GM19043 (cell line): Measurements from ENCODE around the gene EPHA2.

Source experiments
- ATAC-seq: cut with Tn5 transposase; IDR thresholded peaks from one replicate; pipeline ENCODE4 v1.9.1; 2021; ENCODE audit warnings: low read depth; ENCODE audit not compliant: unreplicated experiment

Gene EPHA2

DNA sequence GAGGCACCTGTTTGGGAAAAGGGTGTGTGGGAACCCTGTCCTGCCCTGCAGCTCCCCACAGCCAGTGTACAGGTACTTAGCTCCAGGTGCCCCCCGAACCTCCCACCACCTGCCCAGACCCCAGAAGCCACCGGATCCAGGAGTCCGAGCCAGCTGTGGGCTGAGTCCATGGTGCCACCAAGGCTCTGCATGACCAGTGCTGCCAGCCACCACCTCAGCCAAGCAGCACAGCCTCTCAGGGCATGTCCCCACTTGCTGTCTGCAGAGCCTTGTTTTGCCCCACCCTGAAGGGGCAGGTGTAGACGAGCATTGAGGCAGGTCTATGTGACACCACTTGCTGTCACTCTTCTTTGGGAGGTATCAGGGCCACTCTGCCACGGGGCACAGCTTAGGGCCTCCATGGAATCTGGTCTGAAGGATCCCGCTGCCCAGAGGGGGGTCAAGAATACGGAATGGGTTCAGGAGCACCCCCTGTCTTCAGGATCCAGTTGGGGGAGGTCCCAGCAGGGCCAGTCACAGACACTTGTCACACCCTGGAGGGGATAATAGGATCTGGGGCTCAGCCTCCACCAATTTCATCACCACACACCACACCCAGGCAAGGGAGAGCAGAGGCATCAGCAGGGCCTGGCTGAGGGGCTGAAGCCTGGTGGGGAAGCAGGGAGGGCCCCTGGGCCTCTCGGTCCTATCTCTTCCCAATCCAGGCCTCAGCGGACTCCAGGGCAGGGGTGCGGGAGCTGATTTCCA, 28.9 kb upstream of the EPHA2 start:
- no peak for ATAC-seq

DNA sequence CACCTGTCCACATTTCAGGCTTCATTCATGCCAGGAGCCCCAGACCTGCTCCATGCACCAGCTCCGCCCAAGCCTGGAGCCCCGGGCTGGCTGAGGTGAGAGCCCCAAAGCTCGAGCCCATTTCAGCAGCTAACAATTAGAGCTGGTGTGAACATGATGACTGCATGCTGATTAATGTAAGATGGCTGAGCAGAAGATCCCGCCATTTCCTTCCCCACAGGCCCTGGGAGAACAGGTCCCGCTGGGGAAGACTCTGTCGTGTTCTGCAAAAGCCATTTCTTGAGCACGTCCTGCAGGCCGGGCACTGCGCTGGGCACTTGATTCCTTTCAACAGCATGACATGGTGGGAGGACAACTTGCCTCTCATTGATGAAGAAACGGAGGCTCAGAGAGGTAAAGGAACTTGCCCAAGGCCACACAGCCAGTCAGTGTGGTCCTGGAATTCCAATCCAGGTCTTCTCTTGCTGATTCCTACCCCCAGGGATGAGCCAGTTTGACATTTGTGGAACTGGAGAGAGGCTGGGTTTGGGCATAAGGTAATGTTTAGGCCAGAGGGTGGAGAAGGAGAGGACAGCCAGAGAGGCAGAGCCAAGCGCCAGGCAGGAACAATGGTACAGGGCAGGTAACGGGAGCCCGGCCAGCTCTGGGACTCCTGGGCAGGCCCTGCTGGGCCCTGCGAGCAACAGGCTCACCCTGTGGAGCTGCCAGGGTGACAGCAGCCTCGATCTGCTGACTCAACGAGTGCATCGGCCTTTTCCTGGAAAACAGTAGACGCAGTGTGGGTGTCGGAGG, 28.1 kb upstream of the EPHA2 start:
- no peak for ATAC-seq

DNA sequence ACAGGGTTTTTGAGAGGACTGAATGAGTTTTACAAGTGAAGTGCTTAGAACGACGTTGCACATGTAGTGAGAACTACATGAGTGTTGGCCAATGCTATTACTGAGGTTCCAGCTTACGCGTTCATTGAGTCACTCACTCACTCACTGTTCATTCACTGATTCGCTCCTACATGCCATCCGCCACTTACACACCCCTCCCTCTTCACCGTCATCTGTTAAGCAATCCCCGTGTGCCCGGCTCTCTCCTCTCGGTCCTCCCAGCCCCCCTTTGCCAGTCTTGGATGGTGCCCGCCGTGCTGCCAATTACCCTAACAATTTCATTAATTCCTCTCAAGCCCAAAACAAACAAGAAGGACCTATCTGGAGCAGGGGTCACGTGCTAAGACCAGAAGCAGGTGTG, 27.3 kb upstream of the EPHA2 start:
- ATAC-seq: no peak

DNA sequence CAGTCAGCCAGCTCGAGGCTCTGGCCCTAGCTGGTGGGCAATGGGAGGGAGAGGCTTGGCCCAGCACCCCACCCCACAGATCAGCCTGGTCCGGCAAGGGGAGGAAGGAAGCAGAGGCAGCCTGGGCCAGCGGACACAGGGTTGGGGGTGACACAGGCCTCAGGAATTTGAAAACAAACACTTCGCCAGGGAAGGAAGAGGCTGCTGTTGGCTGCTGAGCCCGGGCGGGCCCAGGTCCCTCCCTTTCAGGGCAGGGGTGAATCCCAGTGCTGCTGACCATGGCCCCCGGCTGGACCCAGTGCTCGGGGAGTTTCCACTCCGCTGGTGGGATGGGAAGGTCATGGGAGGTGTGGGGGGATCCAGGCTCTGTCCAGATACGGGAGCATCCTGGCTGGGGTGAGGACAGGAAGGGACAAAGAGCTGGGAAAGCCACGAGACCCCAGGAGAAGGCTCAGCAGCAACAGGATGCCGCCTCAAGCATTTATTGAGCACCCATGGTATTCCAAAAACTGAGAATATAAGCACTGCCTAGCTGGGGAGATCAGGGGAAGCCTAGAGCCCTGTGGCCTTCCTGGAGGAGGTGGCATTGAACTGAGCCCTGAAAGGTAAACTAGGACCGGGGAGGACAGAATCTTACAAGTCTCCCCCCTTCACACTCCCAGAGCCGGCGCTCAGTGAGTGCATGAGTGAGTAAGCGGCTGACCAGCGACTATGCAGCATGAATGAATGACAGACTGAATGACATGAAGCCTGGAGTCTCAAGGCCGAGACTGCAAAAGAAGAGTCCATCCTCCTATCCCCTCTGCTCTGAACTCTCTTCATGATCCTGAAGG, 26.2 kb upstream of the EPHA2 start:
- ATAC-seq: no peak

DNA sequence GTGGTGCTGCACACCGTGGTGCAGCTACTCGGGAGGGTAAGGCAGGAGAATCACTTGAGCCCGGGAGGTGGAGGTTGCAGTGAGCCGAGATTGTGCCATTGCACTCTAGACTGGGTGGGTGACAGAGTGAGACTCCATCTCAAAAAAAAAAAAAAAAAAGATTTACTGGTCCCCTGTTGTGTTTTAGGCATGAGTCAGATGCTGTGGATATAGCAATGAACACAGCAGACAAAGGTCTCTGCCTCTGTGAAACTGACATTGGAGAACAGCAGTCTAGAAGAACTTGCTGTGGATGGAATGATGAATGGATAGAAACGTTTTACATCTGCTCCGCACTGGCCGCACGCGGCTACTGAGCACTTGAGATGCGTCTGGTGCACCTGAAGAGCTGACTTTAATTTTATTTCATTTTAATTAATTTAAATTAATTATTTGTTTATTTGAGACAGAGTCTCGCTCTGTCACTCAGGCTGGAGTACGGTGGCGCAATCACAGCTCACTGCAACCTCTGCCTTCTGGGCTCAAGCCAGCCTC, 24.5 kb upstream of the EPHA2 start:
- no peak for ATAC-seq

DNA sequence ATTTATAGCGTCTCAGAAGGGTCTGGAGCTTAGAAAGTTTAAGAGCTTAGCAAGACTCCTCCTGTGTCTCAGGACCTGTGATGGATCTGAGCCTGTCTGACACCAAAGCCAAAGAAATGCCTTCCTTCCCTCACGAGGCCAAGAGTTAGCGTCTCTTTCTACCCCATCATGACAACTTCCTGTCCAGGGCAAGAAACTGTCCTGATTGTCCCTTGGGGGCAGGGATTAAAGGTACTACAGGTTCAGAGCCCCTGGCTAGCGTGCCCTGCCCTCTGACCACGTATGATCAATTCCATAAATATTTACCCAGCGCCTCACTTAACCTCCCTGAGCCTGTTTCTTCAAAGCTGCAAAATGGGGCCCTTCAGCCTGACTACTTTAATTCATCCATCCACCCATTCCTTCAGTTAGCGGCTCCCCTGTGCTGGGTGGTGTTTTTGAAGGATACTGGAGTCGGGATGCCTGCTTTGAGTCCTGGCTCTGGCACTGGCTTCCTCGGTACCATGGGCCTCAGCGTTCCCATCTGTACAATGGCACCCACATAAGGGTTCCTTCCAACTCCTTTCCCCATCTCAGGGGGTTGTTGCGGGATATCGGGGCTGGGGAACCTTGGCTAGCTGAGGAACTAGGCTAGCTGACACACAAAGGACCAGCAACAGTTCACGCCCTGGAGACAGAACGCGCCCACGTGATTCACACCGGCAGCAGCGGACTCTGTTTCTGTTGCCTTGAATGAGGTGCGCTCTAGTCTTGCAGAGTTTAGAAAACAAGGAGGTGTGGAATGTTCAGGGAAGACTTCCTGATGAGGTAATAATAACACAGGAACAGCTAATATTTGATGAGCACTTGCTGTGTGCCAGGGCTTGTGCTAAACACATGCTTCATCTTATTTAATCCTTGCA, 23.0 kb upstream of the EPHA2 start:
- no peak for ATAC-seq

DNA sequence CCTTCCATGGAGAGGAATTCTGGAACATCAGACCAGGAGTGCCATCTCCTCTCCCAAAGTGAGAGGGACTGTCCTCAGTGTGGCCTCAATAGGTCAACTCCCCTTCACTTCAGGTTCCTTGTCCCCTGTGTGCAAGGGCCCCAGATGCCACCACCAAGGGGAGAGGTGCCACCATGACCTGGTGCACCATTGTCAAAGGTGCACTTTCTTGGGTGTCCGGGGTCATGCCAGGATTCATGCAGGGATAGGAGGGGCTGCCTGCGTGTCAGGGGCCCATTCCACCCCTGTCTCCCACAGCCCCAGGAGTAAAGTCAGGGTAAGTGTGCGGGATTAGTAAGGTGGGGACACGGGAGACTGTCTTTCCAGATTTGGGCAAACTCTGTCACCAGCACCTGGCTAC, 21.4 kb upstream of the EPHA2 start:
- no peak for ATAC-seq

DNA sequence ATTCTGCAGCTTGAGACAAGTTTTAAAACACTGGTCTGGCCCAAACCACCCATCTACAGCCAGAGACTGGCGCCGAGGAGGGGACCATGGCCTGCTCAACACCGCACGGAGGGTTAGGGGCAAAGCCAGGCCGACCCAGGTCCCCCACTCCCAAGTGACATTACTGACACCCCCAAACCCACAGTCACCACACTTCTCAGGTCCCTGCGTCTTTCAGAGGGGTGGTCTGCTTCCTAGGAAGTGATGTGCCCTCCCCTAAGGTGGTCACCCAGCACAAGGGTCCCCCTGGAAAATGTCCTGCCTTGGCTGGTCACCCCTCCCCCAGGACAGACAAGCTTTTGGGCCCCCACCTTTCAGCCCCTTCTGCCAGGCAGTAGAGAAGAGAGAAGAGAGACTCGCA, 20.8 kb upstream of the EPHA2 start:
- no peak for ATAC-seq

DNA sequence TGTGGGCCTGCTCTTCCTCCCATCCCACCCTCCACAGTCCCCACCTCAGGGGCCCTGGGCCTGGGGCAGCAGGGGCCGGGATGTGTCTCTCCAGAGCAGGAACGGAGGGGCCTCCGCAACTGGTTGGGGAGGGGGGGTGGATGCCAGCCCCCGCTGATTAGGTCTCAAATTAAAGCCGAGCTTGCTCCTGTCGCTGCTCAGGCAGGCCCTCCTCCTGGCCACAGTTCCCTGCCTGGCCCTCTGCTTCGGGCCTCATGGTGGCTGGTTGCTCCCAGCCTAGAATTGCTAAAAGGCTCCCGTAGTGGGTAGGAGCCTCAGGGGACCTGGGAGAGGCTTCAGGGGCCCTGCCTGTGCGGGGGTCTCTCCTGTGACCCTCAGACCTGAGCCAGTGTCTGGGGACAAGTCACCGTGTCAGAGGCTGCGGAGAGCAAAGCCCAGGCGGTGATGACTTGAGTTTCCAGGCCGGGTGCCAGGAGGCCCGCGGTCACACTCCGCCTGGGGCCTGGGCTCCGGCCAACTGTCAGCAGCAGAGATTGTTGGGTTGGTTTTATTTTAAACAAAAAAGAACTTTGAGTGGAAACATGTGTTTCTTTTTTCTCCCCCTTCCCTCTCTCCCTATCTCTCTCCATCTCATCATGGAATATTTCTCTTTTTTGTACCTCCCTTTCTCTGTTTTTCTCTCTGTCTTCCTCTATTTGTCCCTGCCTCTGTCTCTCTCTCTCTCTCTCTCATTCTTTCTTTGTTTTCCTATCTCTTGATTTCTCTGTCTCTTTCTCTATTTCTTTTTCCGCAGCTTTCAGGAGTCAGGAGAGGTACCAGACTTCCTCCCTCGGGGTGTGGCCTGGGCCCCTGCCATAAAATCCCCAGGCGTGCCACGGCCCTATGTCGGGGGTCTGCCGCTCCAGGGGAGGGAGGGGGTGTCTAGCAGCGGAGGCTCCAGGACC, 20.0 kb upstream of the EPHA2 start:
- no peak for ATAC-seq

DNA sequence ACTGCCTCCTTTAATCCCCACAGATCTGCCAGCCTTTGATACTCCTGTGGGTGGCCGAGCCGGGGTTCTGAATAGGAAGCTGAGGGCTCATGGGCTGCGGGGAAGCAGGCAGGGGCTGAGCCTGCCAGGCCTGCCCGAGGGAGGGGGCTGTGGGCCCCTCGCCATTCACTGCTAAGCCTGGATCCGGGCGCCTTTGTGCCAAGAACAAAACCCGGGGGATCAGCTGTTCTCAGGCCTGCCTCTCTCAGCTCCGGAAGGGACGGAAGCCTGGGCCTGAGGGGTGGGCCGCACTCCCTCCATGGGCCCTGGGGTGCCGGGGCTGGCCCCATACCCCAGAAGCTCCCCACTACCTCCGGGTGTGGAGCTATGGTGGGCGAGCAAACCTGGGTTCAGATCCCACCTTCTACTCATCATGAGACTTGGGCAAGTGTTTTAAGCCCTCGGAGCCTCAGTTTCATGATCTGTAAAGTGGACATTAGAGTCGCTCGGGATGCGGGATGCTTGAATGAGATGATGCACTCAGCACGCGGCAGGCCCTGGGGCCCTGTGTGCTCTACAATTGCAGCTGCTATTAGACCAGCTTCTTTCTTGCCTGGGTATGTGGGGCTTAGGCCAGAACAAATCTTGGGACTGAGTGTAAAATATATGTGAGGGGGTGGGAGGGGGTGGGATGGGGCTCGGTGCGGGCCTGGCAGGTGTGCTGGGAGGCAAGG, 19.2 kb upstream of the EPHA2 start:
- ATAC-seq: no peak

DNA sequence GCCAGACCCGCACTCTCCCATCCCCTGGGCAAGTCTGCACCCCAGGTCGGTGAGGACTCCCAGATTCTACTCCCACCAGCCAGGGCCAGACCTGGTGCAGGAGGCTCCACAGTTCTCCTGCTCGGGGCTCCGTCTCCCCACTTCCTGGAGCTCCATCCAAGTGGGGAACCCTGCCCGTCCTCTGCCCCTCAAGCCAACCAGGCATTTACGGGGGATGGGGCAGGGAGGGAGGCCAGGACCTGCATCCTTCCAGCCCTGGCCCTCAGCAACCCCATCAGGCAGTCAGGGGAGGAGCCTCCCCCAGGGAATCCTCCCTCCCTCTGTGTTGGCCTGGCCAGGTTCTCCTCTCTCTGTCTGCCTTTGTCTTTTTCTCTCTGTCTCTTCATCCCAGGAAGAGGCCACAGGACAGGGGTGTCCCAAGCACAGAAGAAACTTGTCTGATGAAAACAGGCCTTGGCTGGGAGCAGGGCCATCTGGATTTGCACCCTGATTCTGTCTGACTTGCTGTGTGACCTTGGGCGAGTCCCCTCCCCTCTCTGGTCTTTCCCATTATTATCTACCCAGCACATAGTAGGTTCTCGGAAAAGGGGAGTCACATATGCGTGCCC, 18.5 kb upstream of the EPHA2 start:
- ATAC-seq: no peak

DNA sequence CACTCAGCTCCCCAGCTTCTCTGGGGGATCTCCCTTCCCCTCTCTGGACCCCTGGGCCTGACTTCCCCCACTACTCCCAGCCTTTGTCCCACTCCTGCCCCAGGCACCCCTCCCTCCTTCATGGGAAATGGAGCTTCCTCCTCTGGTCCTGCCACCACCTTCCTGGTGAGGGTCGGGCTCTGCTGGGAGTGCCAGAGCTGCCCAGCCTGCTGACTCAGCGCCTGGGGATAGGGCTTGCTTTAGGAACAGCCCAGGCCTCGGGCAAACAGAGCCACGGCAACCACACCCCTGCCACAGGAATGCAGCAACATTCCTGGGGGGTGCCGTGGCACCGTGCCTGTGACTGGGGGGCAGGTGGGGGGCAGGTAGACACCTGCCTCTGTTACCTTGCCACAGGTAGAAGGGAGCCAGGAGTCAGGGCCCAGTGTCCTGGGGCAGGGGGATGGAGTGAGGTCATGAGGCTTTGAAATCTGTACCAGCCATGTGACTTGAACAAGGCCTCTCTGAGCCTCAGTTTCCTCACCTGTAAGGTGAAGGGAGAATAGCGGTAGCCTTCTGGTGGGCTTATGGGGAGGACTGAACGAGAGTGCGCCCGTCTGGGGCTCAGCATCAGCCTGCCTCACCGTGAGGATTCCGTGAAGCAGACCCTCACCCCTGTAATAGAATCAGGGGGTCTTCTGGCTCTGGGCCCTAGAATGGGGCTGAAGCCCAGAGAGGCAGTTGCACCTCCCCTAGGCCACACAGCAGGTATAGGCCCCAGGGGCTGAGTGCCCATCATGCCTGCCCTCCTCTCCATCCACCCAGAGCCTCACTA, 17.8 kb upstream of the EPHA2 start:
- no peak for ATAC-seq

DNA sequence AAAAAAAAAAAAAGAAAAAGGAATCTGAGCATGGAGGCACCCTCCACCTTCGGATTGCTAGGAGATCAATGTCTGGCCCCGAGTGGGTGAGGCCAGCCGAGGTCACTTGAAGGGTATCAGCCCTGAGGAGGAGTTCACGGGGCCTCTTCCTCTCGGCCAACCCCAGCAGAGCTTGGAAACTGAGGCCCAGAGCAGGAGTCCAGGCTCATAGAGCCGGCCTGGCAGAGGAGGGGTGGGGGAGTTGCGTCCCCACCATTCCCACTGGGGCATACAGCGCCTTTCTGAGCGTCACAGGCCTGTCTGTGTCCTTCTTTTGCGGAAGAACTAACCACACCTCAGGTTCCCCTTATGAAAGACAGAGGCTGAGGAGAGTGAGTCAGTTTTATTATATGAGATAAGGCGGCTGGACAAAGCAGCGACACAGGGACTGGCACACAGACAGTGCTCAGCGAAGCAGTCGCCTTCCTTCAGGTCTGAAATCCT, 17.1 kb upstream of the EPHA2 start:
- no peak for ATAC-seq

DNA sequence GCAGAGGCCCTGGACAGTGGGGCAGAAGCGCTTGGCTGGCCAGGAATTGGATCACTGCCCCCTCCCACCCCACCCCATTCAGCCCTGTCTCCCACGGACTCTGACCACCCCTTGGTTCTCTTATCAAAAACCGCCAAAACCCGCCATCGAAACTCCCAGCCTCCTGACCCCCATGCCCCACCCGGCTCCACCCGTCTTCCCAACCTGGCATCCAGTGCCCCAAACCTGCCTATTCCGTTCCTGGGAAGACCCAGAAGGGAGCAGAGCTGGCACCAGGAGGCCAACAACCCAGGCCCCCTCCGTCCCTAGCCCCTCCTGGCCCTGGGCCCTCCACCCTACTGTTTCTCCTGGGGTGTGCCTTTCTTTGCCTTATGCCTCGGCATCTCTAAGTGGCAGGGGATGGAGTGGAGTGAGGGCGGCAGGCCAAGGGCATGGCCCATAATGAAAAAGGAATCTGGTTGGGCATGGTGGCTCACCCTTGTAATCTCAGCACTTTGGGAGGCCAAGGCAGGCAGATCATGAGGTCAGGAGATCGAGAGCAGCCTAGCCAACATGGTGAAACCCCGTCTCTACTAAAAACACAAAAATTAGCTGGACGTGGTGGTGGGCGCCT, 16.5 kb upstream of the EPHA2 start:
- ATAC-seq: no peak

DNA sequence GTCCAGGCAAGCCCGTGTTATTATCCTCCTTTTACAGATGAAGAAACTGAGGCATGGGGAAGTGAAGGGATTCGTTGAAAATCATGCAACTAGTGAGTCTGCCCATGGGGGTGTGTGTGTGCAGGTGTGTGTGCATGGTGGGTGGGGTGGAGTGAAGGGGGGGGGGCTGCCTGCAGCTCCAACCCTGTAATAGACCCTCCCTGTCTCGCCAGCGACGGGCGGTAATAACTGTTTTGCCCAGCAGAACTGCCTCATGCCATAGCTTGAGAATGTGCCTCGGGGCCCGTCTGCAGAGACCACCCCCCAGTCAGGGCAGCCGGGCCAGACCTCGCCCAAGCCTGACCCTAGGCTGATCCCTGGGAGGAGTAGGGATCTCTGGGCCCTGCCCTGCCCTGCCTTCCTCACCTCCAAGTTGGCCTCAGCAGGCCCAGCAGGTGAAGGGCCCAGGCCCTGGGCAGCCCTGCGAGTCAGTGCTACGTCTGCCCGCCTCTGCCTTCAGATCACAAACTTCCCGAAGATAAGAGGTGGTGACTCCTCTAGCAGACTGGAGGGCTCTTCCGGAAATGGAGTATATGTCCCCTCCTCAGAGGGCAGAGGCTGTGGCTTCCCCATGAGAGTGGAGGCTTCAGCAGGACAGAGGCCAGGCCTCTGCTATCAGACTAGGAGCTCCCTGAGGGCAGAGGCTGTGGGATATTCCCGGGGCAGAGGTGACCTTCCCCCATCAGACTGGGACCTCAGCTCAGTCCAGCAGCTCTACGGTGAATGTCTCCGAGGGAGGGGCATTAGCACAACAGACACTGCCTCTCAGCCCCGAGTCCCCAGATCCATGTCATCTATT, 15.7 kb upstream of the EPHA2 start:
- ATAC-seq: no peak

DNA sequence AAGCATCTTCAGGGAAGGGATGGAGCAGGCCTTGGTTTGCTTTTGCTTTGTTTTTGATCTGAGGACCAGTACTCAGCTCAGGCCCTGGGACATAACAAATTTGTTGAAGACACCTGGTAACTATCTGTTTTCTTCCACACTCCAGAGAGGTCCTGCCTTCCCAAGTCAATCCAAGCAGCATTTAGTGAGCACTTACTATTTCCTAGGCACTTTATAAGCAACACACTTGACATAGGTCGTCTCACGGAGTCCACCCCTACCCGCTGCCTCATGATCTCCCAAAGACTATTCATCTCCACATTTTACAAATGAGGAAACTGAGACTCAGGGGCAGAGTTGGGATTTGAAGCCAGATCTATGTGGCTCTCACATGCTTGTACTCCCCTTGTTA, 14.4 kb upstream of the EPHA2 start:
- ATAC-seq: no peak
